Mesendoderm (in vitro differentiated cells): ENCODE data around the gene TNS1.

Source experiments
- DNase-seq: peaks from one replicate; pipeline ENCODE4 v3.0.0; 2013
- H2AK5ac ChIP-seq: 2 replicates; pipeline ENCODE4 v1.6.1; 2013; ENCODE audit warnings: low read length, inconsistent platforms
- H2BK120ac ChIP-seq: 2 replicates; pipeline ENCODE4 v1.6.1; 2013; ENCODE audit warnings: low read depth, mild to moderate bottlenecking, low read length, moderate library complexity, mixed read lengths
- H2BK15ac ChIP-seq: replicated peaks from 2 replicates; pipeline ENCODE4 v1.6.1; 2013; ENCODE audit warnings: low read depth, mild to moderate bottlenecking, moderate library complexity
- H2BK5ac ChIP-seq: 2 replicates; pipeline ENCODE4 v1.6.1; 2013; ENCODE audit warnings: low read length, inconsistent platforms
- H3K18ac ChIP-seq: 2 replicates; pipeline ENCODE4 v1.6.1; 2013; ENCODE audit warnings: mild to moderate bottlenecking, low read length, mixed read lengths
- H3K23ac ChIP-seq: one replicate; pipeline ENCODE4 v1.6.1; 2013; ENCODE audit warnings: low read length
- H3K27ac ChIP-seq: 2 replicates; pipeline ENCODE4 v1.5.1; 2013; ENCODE audit warnings: low read depth, mild to moderate bottlenecking, inconsistent platforms, low read length, moderate library complexity
- H3K27me3 ChIP-seq: 2 replicates; pipeline ENCODE4 v1.6.1; 2013; ENCODE audit warnings: low read length, control low read depth, mild to moderate bottlenecking, inconsistent platforms; ENCODE audit not compliant: insufficient read depth, poor library complexity
- H3K36me3 ChIP-seq: 2 replicates; pipeline ENCODE4 v1.6.1; 2013; ENCODE audit warnings: low read length, inconsistent platforms; ENCODE audit not compliant: control insufficient read depth, insufficient read depth
- H3K4ac ChIP-seq: one replicate; pipeline ENCODE4 v1.6.1; 2013; ENCODE audit warnings: low read depth, mild to moderate bottlenecking, low read length, moderate library complexity
- H3K4me1 ChIP-seq: 2 replicates; pipeline ENCODE4 v1.6.1; 2013; ENCODE audit warnings: low read depth, low read length, inconsistent platforms; ENCODE audit not compliant: control insufficient read depth
- H3K4me2 ChIP-seq: 2 replicates; pipeline ENCODE4 v1.6.1; 2013; ENCODE audit warnings: low read length
- H3K4me3 ChIP-seq: 2 replicates; pipeline ENCODE4 v1.5.1; 2013; ENCODE audit warnings: mild to moderate bottlenecking, low read length
- H3K56ac ChIP-seq: one replicate; pipeline ENCODE4 v1.6.1; 2013; ENCODE audit warnings: low read length
- H3K79me1 ChIP-seq: 2 replicates; pipeline ENCODE4 v1.6.1; 2013; ENCODE audit warnings: low read length, inconsistent platforms
- H3K79me2 ChIP-seq: 2 replicates; pipeline ENCODE4 v1.6.1; 2013; ENCODE audit warnings: mild to moderate bottlenecking, low read length; ENCODE audit not compliant: control insufficient read depth, insufficient read depth
- H3K9ac ChIP-seq: 2 replicates; pipeline ENCODE4 v1.6.1; 2013; ENCODE audit warnings: low read length, inconsistent platforms
- H4K5ac ChIP-seq: one replicate; pipeline ENCODE4 v1.6.1; 2013; ENCODE audit warnings: low read length
- H4K8ac ChIP-seq: one replicate; pipeline ENCODE4 v1.6.1; 2013; ENCODE audit warnings: low read depth, mild to moderate bottlenecking, control low read depth, low read length, moderate library complexity
- WGBS: extraction: QIAGEN DNeasy Blood & Tissue Kit; methylation state at CpG from one replicate; pipeline ENCODE4 v1.1.7; 2013; ENCODE audit warnings: low lambda C conversion rate, missing lambda C conversion rate; ENCODE audit not compliant: insufficient coverage; ENCODE audit errors: extremely low coverage; 5-methylcytosine and 5-hydroxymethylcytosine counted together

TNS1 gene

DNA sequence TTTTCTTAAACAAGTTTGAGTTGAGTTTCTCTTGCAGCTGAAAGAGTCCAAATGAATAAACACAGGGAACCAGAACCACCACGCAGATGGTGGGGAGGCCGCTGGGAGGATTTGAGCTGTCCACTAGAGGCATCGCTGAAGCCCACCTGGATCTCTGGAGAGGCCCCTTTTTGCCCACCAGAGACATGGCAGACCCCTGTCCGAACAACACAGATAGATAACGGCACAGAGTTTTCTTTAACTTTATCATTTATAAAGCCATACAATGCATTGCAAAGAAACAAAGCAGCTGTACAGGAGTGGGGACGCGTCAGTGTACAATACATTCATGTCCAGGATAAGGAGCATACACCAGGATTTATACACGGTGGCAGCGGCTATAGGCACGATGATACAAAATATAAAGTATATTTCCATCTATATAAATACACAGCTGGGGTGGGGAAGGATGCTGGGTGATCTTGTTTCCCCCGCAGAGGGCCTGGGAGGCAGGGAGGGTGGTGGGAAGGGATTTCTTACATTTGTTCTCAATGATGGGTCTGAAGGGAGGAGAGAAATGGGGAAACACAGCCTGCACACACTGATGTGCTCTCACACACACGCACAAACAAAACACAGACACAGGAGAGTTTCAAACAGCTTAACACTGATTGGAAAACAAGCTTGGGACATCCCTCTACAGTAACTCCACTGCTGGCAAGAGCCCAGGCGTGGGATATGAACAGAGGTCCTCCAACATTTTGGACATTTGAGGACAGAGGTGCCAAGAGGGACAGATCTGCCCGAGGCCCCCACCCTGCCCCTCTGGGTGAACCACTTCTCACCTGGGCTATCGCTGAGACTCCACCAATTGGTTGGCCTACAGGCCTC is 203.0 kb downstream of the TNS1 start:
- H2BK15ac ChIP-seq = no peak overlapping the region
- H4K8ac ChIP-seq = no peak overlapping the region
- H4K5ac ChIP-seq = no peak overlapping the region
- no CpG with 5 or more reads among the region's 15 CpGs for WGBS
- no peak overlapping the region for H2AK5ac ChIP-seq
- H3K27ac ChIP-seq = no peak overlapping the region
- no peak overlapping the region for H3K4ac ChIP-seq
- no peak overlapping the region for H3K18ac ChIP-seq
- no peak for DNase-seq
- H3K4me3 ChIP-seq = no peak overlapping the region
- no peak overlapping the region for H3K9ac ChIP-seq
- no peaks in the 10 kb centered on the region for H3K36me3 ChIP-seq
- H3K27me3 ChIP-seq = no peaks in the 10 kb centered on the region
- no peak overlapping the region for H2BK120ac ChIP-seq
- no peak overlapping the region for H3K56ac ChIP-seq
- H3K79me1 ChIP-seq = no peaks in the 10 kb centered on the region
- H3K79me2 ChIP-seq = no peaks in the 10 kb centered on the region
- H3K23ac ChIP-seq = no peak overlapping the region
- H2BK5ac ChIP-seq = no peak overlapping the region
- no peaks in the 10 kb centered on the region for H3K4me1 ChIP-seq
- H3K4me2 ChIP-seq = no peak overlapping the region

DNA sequence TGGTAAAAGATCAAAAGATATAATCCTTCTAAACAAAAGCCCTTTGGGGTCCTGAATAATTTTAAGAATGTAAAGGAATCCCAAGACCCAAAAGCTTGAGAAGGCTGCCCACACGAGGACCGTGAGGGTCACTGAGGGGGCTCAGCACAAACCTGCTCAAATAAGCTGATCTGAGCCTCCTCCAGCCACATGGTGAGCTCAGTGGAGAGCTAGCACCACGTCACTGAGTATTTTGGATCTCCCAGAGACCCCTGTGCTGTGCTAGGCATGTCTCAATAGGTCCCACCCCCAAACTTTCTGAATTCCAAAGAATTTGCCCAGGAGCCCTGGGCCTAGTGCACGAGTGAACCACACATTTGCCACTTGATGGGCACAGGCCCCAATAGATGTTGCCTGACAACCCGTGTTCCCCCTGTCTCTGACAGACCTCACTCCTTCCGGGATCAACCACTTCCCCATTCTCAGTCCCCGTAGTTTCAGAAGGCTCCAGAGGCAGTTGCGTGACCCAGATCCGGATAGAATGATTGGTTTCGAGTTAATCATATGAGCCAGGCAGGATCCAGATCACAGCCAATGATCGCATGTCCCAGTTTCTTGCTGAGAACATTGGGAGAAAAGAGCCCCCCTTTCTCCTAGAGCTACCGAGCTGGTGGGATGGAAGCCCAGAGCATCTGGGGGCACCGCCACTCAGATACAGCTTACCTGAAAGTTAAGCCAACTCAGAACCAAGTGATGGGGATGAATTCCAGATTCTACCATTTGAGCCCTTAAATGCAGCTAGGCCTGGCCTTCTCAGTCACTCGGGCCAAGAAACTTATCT is 203.8 kb downstream of the TNS1 start:
- Histone ChIP-seq H3K36me3 (no peaks in the 10 kb centered on the region), H4K5ac (no peak overlapping the region), H2BK120ac (no peak overlapping the region), H3K27ac (no peak overlapping the region), H3K4me2 (no peak overlapping the region), H3K9ac (no peak overlapping the region), H3K4me1 (no peaks in the 10 kb centered on the region), H3K79me2 (no peaks in the 10 kb centered on the region), H3K27me3 (no peaks in the 10 kb centered on the region), H3K4ac (no peak overlapping the region), H3K79me1 (no peaks in the 10 kb centered on the region), H3K23ac (no peak overlapping the region), H4K8ac (no peak overlapping the region), H2AK5ac (no peak overlapping the region), H3K18ac (no peak overlapping the region), H2BK15ac (no peak overlapping the region), H3K56ac (no peak overlapping the region), H3K4me3 (no peak overlapping the region), H2BK5ac (no peak overlapping the region)
- DNase-seq = no peak
- no CpG with 5 or more reads among the region's 14 CpGs for WGBS

DNA sequence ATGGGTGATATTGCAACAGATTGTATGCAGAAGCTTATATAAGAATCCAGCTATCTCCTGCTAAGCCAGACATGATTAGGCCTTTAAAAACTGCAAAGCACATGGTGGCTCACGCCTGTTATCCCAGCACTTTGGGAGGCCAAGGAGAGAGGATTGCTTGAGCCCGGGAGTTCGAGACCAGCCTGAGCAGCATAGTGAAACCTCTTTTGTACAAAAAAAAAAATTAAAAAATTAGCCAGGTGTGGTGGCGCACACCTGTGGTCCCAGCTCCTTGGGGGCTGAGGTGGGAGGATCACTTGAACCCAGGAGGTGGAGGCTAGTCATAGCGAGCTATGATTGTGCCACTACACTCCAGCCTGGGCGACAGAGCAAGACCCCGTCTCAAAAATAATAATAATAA is 204.6 kb downstream of the TNS1 start:
- H3K4ac ChIP-seq = no peak overlapping the region
- H2BK15ac ChIP-seq = no peak overlapping the region
- H3K56ac ChIP-seq = no peak overlapping the region
- no peak overlapping the region for H2AK5ac ChIP-seq
- no peaks in the 10 kb centered on the region for H3K4me1 ChIP-seq
- H3K23ac ChIP-seq = no peak overlapping the region
- H3K18ac ChIP-seq = no peak overlapping the region
- no peak overlapping the region for H3K4me3 ChIP-seq
- H3K27ac ChIP-seq = no peak overlapping the region
- no CpG with 5 or more reads among the region's 7 CpGs for WGBS
- no peak overlapping the region for H3K4me2 ChIP-seq
- H2BK120ac ChIP-seq = no peak overlapping the region
- no peak overlapping the region for H2BK5ac ChIP-seq
- no peak for DNase-seq
- no peak overlapping the region for H4K5ac ChIP-seq
- H3K79me1 ChIP-seq = no peaks in the 10 kb centered on the region
- H3K9ac ChIP-seq = no peak overlapping the region
- no peaks in the 10 kb centered on the region for H3K27me3 ChIP-seq
- no peaks in the 10 kb centered on the region for H3K36me3 ChIP-seq
- no peak overlapping the region for H4K8ac ChIP-seq
- H3K79me2 ChIP-seq = no peaks in the 10 kb centered on the region

DNA sequence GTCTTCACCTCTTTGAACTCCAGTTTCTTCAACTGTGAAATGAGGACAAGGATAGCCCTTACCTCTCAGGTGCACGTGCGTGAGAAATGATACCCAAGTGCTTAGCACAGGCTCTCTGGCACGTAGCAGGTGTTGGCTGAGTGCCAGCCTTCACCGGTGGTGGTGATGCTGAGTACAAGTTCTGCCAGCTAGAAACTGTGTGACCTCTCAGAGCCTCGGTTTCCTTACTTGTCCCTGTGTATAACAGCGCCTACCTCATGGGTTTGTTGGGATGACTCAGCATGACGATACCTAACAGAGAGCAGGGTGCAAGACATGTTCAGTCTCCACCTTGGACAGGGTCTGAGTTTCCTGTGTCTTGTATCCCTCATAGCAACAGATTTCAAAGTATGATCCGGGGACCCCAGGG is 205.1 kb downstream of the TNS1 start:
- H3K4me3 ChIP-seq = no peak overlapping the region

DNA sequence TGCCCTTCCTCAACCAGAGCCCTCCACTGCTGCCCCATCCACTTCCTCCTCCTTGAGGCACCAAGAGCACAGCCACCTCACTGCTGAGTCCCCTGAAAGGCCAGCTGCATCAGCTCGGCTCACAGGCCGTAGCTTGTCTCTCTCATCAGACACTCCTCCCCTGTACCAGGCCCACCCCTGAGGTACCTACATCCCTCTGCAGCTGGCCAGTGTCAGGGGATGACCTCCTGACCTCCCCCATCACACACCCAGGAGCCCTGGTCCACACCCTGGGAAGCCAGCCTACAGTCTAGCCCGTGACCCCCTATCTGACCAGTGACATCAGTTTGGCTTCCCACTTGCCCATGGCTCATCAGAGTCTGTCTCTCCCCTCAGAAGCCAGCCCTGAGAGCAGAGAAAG is 205.6 kb downstream of the TNS1 start:
- no peak overlapping the region for H3K18ac ChIP-seq
- no peak overlapping the region for H2BK5ac ChIP-seq
- no peaks in the 10 kb centered on the region for H3K79me2 ChIP-seq
- no peak for DNase-seq
- no peaks in the 10 kb centered on the region for H3K4me1 ChIP-seq
- no peak overlapping the region for H3K27ac ChIP-seq
- no CpG with 5 or more reads among the region's 3 CpGs for WGBS
- no peak overlapping the region for H3K9ac ChIP-seq
- H3K36me3 ChIP-seq = no peaks in the 10 kb centered on the region
- H3K79me1 ChIP-seq = no peaks in the 10 kb centered on the region
- no peak overlapping the region for H2BK15ac ChIP-seq
- no peak overlapping the region for H2AK5ac ChIP-seq
- H3K27me3 ChIP-seq = no peaks in the 10 kb centered on the region
- no peak overlapping the region for H3K56ac ChIP-seq
- H2BK120ac ChIP-seq = no peak overlapping the region
- no peak overlapping the region for H3K4ac ChIP-seq
- no peak overlapping the region for H3K4me3 ChIP-seq
- H4K5ac ChIP-seq = no peak overlapping the region
- H3K4me2 ChIP-seq = no peak overlapping the region
- H3K23ac ChIP-seq = peak overlapping the region; percentile 9
- no peak overlapping the region for H4K8ac ChIP-seq

More for the DNA sequence above, 205.1 kb downstream of the TNS1 start:
- Histone ChIP-seq H3K56ac (no peak overlapping the region), H3K9ac (no peak overlapping the region), H2BK5ac (no peak overlapping the region), H3K4ac (no peak overlapping the region), H3K4me1 (no peaks in the 10 kb centered on the region), H3K4me2 (no peak overlapping the region), H3K27me3 (no peaks in the 10 kb centered on the region), H3K79me1 (no peaks in the 10 kb centered on the region), H2BK120ac (no peak overlapping the region), H2AK5ac (no peak overlapping the region), H4K8ac (no peak overlapping the region), H3K36me3 (no peaks in the 10 kb centered on the region), H3K23ac (no peak overlapping the region), H3K27ac (no peak overlapping the region), H2BK15ac (no peak overlapping the region), H4K5ac (no peak overlapping the region), H3K18ac (no peak overlapping the region), H3K79me2 (no peaks in the 10 kb centered on the region)
- no CpG with 5 or more reads among the region's 8 CpGs for WGBS
- DNase-seq = no peak
